GM12874 (cell line): ENCODE data around the gene SLC25A25.

Source experiments
- TF ChIP-seq, protein P1 (sequence below): IDR thresholded peaks from 2 replicates; pipeline ENCODE4 v1.5.1; 2011; ENCODE audit warnings: low read depth, mild to moderate bottlenecking, control low read depth, low read length, moderate library complexity; ENCODE audit not compliant: insufficient read depth

The SLC25A25 gene

DNA sequence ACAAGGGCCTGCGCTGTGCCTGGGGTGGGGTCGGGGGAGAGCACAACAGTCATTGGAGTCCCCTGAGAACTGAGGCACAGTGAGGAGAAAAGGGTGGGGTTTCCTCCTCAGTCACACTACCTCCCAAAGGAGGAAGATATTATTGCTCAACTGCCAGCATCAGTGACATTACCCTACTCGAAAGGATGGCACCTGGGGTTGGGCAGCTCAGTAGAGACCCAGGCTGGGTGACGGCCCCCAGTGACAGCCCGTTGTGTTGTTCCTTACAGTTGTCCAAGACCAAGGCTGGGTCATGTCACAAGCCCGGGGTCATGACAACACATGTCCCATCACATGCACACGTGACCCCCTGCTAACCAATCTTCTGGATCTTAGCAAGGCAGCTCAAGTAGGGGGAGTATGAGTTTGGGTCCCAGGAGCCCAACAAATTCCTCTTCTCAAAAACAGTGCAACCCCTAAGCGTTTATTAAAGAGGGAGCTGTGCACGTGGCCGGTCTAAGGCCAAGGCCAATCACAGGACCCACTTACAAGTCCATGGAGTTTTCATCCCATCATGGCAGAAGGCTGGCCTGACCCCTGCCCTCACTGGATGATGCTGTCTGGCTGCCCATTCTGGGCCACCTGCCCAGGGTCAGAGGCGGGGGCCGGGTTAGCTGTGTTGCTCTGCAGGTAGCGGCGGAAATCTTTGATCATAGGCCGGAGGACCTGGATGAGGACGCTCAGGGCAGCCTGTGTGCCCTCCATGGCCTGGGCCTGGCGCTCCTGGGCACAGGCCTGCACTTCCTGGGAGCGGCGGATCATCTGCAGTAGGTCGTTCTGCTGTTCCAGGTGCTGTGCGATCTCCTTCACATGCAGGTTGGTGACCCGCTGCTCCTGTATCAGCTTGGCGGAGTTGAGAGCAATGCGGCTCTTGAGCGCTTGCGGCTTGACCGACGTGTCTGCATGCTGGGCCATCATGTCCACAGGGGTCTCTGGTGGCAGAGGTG, 4.9 kb upstream of the SLC25A25 start:
- TF ChIP-seq, protein P1, sequence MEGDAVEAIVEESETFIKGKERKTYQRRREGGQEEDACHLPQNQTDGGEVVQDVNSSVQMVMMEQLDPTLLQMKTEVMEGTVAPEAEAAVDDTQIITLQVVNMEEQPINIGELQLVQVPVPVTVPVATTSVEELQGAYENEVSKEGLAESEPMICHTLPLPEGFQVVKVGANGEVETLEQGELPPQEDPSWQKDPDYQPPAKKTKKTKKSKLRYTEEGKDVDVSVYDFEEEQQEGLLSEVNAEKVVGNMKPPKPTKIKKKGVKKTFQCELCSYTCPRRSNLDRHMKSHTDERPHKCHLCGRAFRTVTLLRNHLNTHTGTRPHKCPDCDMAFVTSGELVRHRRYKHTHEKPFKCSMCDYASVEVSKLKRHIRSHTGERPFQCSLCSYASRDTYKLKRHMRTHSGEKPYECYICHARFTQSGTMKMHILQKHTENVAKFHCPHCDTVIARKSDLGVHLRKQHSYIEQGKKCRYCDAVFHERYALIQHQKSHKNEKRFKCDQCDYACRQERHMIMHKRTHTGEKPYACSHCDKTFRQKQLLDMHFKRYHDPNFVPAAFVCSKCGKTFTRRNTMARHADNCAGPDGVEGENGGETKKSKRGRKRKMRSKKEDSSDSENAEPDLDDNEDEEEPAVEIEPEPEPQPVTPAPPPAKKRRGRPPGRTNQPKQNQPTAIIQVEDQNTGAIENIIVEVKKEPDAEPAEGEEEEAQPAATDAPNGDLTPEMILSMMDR: no peak

DNA sequence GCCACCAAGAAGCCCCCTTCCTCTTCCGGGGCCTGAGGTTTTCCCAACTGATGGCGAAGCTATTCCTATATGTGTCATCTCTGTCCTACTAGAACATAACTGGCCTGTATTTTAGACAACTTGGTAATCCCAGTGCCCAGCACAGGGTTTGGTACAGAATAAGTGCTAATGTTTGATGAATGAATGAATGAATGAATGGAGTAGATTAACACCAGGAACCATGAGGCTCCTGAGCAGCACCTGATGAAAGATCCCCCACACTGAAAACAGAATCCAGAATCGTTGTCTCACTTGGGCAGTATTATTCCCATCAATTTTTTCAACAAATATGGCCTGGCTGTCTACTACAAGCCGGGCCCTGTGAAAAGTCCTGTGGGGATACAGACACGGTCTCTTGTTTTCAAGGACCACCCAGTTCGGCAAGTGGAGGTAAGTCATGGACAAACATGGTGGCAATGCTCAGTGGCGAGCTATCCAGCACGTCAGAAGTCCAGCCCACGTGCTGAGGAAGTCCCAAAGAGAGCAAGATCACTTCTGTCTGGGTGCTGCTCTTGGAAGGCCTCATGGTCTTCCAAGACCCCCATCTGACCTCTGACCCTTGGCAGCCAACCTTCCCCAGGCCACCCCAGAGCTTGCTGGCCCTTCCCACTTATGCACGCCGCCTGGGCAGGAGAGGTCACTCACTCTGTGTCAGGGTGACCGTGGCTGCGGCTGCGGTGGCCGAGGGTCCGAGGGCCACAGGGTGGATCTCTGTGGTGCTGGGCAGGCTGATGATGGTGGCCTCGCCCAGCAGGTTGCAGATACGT, 1.9 kb upstream of the SLC25A25 start:
- TF ChIP-seq, protein P1: no peak

DNA sequence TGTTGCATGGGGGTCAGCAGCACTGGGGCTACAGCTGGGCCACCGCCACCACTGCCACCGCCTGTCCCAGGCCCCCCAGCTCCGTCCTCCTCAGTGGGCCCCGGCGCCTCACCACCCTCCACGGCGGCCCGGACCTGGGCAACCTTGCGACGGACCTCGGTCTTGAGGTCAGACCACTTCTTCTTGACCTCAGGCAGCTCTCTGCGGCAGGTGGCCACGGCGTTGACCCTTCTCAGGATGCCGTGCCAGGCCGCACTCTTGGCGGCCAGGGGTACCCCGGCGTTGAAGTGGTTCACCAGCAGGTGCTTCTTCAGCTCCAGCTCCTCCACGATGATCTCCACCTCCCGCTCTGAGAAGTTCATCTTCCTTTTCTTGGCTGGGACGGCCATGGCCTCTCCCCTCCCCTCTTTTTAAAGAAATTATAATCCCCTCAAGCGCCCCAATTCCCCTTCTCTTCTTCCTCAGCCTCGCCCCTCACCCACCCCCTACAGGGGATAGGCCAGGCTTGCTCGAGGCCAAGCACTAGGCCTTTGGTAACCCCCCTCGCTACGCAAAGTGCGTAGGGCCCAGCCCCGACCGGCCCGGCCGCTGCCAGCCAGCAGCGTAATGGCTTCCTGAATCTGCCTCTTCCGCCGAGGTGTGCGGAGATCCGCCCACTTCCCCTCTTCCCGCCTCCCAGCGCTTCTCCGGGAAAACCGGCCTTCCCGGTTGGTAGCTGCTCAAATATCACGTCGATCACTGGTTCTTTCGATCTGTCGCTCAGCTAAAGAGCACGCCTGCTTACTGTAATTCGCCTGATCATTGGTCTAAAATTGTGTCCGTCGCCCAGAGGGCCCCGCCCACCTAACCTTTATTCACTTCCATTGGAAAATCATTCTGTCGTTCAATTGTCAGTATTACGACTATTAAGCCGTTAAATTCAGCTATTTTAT, 1.1 kb upstream of the SLC25A25 start, which contains the start of gene NAIF1:
NAIF1 (minus strand) TSS at position 608 of the 932 bp plus-strand sequence; CDS start at position 389, 219 bp downstream.
- TF ChIP-seq, protein P1: no peak

DNA sequence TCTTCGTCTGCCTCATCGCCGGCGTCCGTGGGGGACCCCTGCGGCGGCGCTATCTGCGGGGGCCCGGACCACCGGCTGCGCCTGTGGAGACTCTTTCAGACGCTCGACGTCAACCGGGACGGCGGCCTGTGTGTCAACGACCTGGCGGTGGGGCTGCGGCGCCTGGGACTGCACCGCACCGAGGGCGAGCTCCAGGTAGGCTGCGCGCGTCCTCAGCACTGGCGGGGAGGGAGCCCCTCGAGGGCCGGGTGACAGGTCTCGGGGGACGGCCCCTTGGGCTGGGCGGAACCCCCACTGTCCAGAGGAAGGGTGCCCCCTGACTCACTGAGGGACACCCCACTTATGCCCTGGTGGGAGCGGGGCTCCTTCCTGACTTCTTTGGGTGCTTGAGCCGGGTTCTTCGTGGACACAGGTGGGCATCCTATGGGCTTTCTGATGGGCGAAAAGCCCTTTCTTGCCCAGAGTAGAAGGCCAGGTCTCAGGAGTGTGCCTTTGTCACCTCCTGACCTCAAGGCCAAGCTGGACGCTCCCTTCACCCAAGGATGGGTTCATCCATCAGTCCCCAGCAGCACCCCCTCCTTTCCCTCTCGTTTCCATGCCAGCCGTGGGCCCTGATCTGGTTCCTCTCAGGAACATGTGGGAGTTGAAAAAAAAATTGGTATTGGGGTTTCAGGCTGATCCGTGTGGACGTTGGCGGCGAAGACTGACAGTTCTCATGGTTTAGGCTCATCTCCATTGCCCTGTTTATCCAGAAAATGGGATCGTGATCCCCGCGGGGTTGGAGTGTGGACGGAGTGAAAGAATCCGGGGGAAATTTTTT, 564 bp downstream of the SLC25A25 start:
- TF ChIP-seq, protein P1: no peak

DNA sequence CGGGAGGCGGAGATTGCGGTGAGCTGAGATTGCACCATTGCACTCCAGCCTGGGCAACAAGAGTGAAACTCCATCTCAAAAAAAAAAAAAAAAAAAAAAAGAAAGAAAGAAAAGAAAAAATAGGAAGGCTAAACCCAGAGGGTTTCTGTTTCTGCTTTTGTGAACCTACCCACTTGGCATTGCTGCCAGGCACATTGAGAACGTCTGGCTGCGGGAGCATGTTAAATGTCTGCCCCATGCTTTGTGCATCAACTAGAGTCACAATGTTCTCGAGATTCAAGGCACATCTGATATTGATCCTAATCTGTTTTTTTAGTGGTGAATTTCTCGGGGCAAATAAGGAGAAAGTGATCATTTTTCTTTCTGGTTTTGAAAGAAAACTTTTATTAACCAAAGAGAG, 2.8 kb downstream of the SLC25A25 start:
- TF ChIP-seq, protein P1: no peak

DNA sequence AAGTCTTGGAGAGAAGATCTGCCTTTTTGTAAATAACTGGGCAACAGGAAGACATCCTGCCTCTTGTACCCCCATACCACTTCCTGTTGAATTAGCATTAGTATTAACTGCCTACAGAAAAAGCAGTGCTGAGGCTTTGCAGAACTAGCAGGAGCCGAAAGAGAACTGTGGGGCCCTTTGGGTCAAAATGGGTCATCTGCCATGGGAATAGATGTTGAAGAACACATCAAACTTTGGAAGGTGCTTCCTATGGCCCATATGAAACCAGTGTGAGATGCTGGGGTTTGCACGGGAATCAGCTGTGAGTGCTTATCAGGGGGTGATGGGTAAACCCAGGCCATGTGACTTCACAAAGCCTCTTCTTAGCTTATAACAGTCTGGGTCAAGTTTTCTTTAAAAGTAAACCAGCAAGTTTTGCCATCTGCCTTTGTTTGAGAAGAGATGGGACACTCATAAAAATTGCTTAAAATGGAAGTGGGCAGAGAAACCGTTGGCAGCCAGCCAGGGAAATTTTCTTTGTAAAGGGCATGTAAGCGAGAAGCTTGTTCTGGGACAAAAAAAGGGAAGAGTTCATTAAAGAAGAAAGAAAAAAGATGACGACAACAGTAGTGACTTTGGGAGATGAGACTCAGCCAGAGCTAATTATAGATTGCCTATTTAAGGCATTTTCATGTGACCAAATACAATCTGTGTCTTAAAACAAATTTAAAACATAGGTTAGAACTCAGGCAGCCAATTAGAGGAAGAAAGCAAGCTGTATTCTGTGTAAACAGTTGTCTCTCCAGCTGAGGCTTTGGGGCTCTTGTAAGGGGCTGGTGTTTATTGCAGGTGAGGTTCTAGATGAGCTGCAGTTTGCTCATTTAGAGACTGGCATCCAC, 4.4 kb downstream of the SLC25A25 start:
- TF ChIP-seq, protein P1: no peak
